HK-2 (cell line): ENCODE results near the gene IFNL1.
"Not testable (repeated sequence)": the region's sequence is repeated elsewhere in the genome, so short reads cannot be mapped to it uniquely, and the experiment has no call there.

Experiments
- DNase-seq: peaks from one replicate; pipeline ENCODE4 v3.0.0-alpha.2; 2018; ENCODE audit not compliant: unreplicated experiment

Gene IFNL1

GRCh38 chr19:39332293-39332692 is 36.1 kb downstream of the IFNL1 start:
- DNase-seq: no peak

DNA sequence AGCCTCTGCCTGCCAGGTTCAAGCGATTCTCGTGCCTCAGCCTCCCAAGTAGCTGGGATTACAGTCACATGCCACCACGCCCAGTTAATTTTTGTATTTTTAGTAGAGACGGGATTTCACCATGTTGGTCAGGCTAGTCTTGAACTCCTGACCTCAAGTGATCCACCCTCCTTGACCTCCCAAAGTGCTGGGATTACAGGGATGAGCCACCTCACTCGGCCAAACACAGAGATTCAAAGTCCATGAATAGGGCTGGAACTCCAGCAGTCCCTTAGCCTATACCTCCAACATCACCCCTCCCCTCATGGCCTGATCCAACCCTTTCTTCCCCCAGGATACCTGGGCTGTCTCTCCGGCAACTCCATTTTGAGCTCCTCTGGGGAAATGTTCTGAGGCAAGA is 36.5 kb downstream of the IFNL1 start:
- not testable (repeated sequence) for DNase-seq

- no peak for DNase-seq
Measured at GRCh38 chr19:39333507-39333906, 37.3 kb downstream of the IFNL1 start.

- no peak for DNase-seq
Measured at GRCh38 chr19:39334444-39334976, 38.3 kb downstream of the IFNL1 start.

DNA sequence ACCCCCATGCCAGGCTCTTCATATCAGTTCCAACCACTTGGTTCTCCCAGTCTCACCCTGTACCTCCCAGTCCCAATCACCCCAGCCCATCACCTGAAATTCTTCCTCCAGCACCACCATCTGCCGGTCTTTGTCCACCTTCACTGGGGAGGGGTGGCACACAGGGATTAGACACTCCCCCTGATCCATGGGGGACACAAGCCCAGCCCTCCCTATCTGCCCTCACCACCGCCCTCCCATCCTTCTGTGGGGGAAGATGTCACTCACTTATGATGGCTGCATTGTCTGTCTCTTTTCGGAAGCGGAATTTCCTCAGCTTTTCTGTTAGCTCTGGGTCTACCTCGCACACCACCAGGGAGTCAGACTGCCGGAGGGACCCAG is 39.0 kb downstream of the IFNL1 start:
- DNase-seq: no peak

GRCh38 chr19:39336483-39336882 is 40.3 kb downstream of the IFNL1 start:
- no peak for DNase-seq

DNA sequence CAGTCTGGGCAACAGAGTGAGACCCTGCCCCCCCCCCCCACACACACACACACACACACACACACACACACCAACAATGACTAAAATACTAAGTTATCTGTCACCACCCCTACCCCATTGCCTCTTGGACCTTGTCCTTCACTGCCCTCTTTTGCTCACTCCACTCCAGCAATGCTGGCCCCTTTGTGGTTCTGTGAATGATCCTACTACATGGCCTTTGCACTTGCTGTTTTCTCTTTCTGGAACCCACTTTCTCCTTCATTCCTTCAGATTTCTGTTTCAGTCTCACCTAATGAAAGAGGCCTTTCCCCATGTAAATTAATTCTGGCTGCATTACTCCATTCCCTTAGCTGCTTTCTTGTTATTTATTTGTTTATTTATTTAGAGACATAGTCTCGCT is 43.5 kb downstream of the IFNL1 start:
- DNase-seq: no peak

GRCh38 chr19:39340156-39340555 is 43.9 kb downstream of the IFNL1 start:
- not testable (repeated sequence) for DNase-seq

- no peak for DNase-seq
Measured at GRCh38 chr19:39341129-39341718, 45.0 kb downstream of the IFNL1 start.

GRCh38 chr19:39341719-39342604 is 45.8 kb downstream of the IFNL1 start, which contains the start of gene SAMD4B:
TSS of gene SAMD4B (plus strand) at chr19:39342421. CDS start at chr19:39356894, 14,473 bp downstream.
- DNase-seq: peak; percentile 99

DNA sequence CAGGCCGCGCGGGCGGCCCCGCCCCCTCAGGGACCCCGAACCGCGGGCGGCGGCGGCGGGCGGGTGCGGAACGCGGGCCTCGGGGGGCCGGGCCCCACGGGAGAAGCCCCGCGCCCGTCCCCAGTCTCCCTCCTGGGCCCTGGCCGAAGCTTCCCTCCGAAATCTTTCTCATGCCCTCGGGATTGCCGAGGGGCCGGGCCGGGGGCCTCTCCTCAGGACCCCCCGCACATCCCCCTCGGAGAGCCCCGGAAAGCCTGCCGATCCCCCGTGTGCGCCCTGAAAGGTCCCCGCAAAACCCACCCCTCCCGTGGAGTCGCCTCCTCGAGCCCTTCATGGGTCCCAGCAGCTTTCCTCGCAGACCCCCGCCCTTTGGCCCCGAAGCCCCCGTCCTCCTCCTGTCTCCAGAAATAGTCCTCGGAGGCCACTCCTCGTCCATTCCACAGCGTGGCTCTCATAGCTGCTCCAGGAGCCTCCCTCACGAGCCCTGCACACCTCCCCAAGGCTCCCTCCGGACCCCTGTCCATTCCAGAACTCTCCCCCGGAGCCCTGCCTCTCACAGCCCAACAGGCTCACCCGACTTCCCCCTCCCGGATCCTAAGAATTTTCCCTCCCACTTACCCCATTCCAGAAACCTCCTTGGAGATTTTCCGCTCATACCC is 46.6 kb downstream of the IFNL1 start:
- DNase-seq: no peak

DNA sequence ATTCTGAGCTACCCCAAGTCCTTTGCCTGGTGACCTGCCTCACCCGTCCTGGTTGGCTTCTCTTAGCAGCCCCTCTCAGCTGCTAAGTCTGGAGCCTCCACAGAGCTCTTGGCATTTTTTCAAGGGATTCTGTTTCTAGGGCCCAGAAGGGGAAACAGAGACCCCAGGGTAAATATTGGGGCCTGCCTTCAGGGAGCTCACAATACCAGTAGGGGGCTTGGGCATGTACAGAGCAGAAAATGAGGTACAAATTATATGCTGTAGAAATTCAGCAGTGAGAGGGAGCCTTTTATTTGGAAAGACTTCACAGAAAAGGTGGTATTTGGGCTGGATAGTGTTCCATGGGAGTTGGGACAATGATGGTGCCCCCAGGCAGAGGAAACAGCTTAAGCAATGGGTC is 49.7 kb downstream of the IFNL1 start:
- DNase-seq: no peak

GRCh38 chr19:39347332-39348164 is 51.3 kb downstream of the IFNL1 start:
- no peak for DNase-seq
